HepG2 (cell line): ENCODE results near the gene TGFBR1. TPM values are rescaled to one million over a fixed set of nuclear protein-coding genes. Genes with fewer than 3 reads are reported as not detected.

ENCODE experiments used
- ATAC-seq: fragments of 200-7000 bp; cut with Tn5 transposase; 3 replicates; pipeline ENCODE4 v1.9.1; 2020; ENCODE audit warnings: mild to moderate bottlenecking, moderate library complexity
- BruUV-seq: library from RNA; stranded (reverse); fragments of 400-500 nt; replicated peaks from 2 replicates; lab custom pipeline; 2021; lab: Mats Ljungman, UMichigan
- CTCF ChIA-PET: fragments of 300-600 bp; formaldehyde crosslinking; extraction: SDS; loops from one replicate; lab custom pipeline; 2021; ENCODE audit warnings: low total read pairs, inconsistent platforms, low intra/inter-chr PET ratio; lab: Yijun Ruan, JAX
- POLR2A ChIA-PET: fragments of 350-600 bp; sonication (Branson Sonifier 250); formaldehyde crosslinking; loops from one replicate; lab custom pipeline; 2020; ENCODE audit warnings: antibody characterized with exemption, inconsistent platforms; lab: Yijun Ruan, JAX
- DNase-seq: peaks from one replicate; pipeline ENCODE4 v3.0.0-alpha.2; 2015; ENCODE audit warnings: low spot score
- FAIRE-seq: peaks from 3 replicates; lab custom pipeline; 2011; peaks lifted over from hg19 to GRCh38; lab: Jason Lieb, UNC
- H2AFZ ChIP-seq: one replicate; pipeline ENCODE4 v1.6.1; 2011; ENCODE audit warnings: low read length, inconsistent platforms
- H3K27ac ChIP-seq: fragments of 300-600 bp; 3 replicates; pipeline ENCODE4 v1.8.0; 2011; ENCODE audit warnings: mixed run types, mild to moderate bottlenecking, mixed read lengths, low read length, inconsistent platforms; ENCODE audit not compliant: insufficient read depth; ENCODE audit errors: extremely low read length
- H3K27me3 ChIP-seq, 2 experiments: fragments of 200-600 bp in 1 of 2; 2 replicates in 1 of 2; 3 replicates in 1 of 2; pipeline versions ENCODE4 v1.6.0 to v1.8.0; 2011; ENCODE audit warnings: low read length in 2 of 2, mild to moderate bottlenecking in 2 of 2, moderate library complexity in 2 of 2, inconsistent platforms in 1 of 2; ENCODE audit not compliant: insufficient read depth in 2 of 2, control insufficient read depth in 1 of 2
- H3K36me3 ChIP-seq, 2 experiments: fragments of 200-600 bp in 1 of 2; replicated peaks in 1 of 2; 2 replicates in 1 of 2; 3 replicates in 1 of 2; pipeline versions ENCODE4 v1.5.1 to v1.8.0; 2011; ENCODE audit warnings: low read length in 2 of 2, inconsistent platforms in 1 of 2; ENCODE audit not compliant: insufficient read depth in 2 of 2, control insufficient read depth in 1 of 2
- H3K4me1 ChIP-seq: 2 replicates; pipeline ENCODE4 v1.5.1; 2012; ENCODE audit warnings: low read length, inconsistent platforms; ENCODE audit not compliant: insufficient read depth
- H3K4me2 ChIP-seq: 2 replicates; pipeline ENCODE4 v1.6.0; 2011; ENCODE audit warnings: low read depth, low read length, inconsistent platforms
- H3K4me3 ChIP-seq, 3 experiments: fragments of 200-600 bp in 1 of 3; sonication (generic), shearing (Covaris generic) in 1 of 3; replicated peaks in 1 of 3; 2 replicates each; pipeline ENCODE4 v1.5.1; 2011 to 2016; ENCODE audit warnings: low read length in 3 of 3, inconsistent platforms in 2 of 3, low read depth in 2 of 3, mild to moderate bottlenecking in 2 of 3, control low read depth in 1 of 3, mixed read lengths in 1 of 3; ENCODE audit not compliant: insufficient read depth in 1 of 3
- H3K79me2 ChIP-seq: one replicate; pipeline ENCODE4 v1.6.1; 2011; ENCODE audit warnings: low read length, inconsistent platforms; ENCODE audit not compliant: insufficient read depth
- H3K9ac ChIP-seq: 2 replicates; pipeline ENCODE4 v1.6.0; 2011; ENCODE audit warnings: mild to moderate bottlenecking, low read depth, low read length, inconsistent platforms; ENCODE audit not compliant: insufficient read depth
- H3K9me3 ChIP-seq: 2 replicates; pipeline ENCODE4 v1.5.1; 2012; ENCODE audit warnings: mild to moderate bottlenecking, low read length
- H4K20me1 ChIP-seq: 2 replicates; pipeline ENCODE4 v1.6.0; 2011; ENCODE audit warnings: inconsistent platforms, mild to moderate bottlenecking, low read length, moderate library complexity; ENCODE audit not compliant: insufficient read depth
- BHLHE40 ChIP-seq: IDR thresholded peaks from 2 replicates; pipeline ENCODE4 v1.6.1; 2011; ENCODE audit warnings: low read length, improper control_type of control experiment
- ERF ChIP-seq: IDR thresholded peaks from 2 replicates; pipeline ENCODE4 v1.6.1; 2018; ENCODE audit warnings: missing biosample characterization, missing genetic modification reagents
- HOXD1 ChIP-seq: sonication (generic); formaldehyde crosslinking; IDR thresholded peaks from 2 replicates; pipeline ENCODE4 v1.5.0; 2020; ENCODE audit warnings: missing genetic modification reagents
- KLF6 ChIP-seq: IDR thresholded peaks from 2 replicates; pipeline ENCODE4 v1.8.0; 2016; ENCODE audit warnings: missing biosample characterization, missing genetic modification reagents
- MED8 ChIP-seq: sonication (generic); formaldehyde crosslinking; IDR thresholded peaks from 2 replicates; pipeline ENCODE4 v1.8.1; 2023; ENCODE audit warnings: mild to moderate bottlenecking, missing genetic modification reagents; ENCODE audit not compliant: insufficient replicate concordance
- NFYC ChIP-seq: IDR thresholded peaks from 2 replicates; pipeline ENCODE4 v1.6.1; 2016; ENCODE audit warnings: missing genetic modification reagents, missing compliant biosample characterization
- SKI ChIP-seq: fragments of 450-650 bp; IDR thresholded peaks from one replicate; pipeline ENCODE4 v1.6.1; 2018; ENCODE audit warnings: mild to moderate bottlenecking; ENCODE audit not compliant: partially characterized antibody
- U2AF1 ChIP-seq: fragments of 200-400 bp; formaldehyde crosslinking; optimal IDR thresholded peaks from 2 replicates; pipeline ENCODE3; 2017; ENCODE audit warnings: mild to moderate bottlenecking, low read depth, low read length
- ZMYM4 ChIP-seq: sonication (generic); formaldehyde crosslinking; IDR thresholded peaks from 2 replicates; pipeline ENCODE4 v1.8.1; 2023; ENCODE audit warnings: mild to moderate bottlenecking, missing genetic modification reagents
- ZNF772 ChIP-seq: sonication (generic); formaldehyde crosslinking; IDR thresholded peaks from 2 replicates; pipeline ENCODE4 v1.5.0; 2020; ENCODE audit warnings: mild to moderate bottlenecking, missing genetic modification reagents
- ZNF781 ChIP-seq: sonication (generic); formaldehyde crosslinking; IDR thresholded peaks from 2 replicates; pipeline ENCODE4 v1.5.1; 2020; ENCODE audit warnings: borderline replicate concordance, mild to moderate bottlenecking, missing genetic modification reagents; ENCODE audit errors: not compliant biosample characterization
- WGBS: methylation state at CpG from one replicate; pipeline ENCODE4 v1.1.6; 2017; ENCODE audit warnings: low lambda C conversion rate; 5-methylcytosine and 5-hydroxymethylcytosine counted together
- in situ Hi-C: cut with HindIII; loops from 2 replicates; pipeline ENCODE4 v1.10.0; 2017; ENCODE audit warnings: low pct_unique_long_range_greater_than_20kb; ENCODE audit not compliant: extremely low pct_ligation_motif_present
- intact Hi-C: fragments of 100-400 bp; cut with micrococcal nuclease; formaldehyde crosslinking; loops from one replicate; pipeline ENCODE4 v1.10.0; 2022; ENCODE audit not compliant: unreplicated experiment
- polyA plus RNA-seq, 8 experiments: library from polyadenylated mRNA; depleted of rRNA in 3 of 8; stranded (reverse) in 7 of 8; unstranded in 1 of 8; fragments of >200 nt; fragmentation: Illumina TruSeq in 4 of 8; extraction: Trizol in 4 of 8; gene quantifications; 2 replicates each; pipeline versions ENCODE4 v1.2.1 to v1.2.3, GENCODE V29; 2011 to 2016; ENCODE audit warnings: low read depth in 4 of 8, missing spikeins in 1 of 8, mixed read lengths in 1 of 8; ENCODE audit not compliant: insufficient read depth in 1 of 8
- total RNA-seq, 5 experiments: library from RNA; depleted of rRNA; stranded (reverse); fragments of >200 nt; fragmentation: Illumina TruSeq; extraction: Trizol; gene quantifications; 2 replicates each; pipeline ENCODE4 v1.2.3, GENCODE V29; 2016; ENCODE audit warnings: low read depth in 1 of 5
- TF ChIP-seq, protein P1 (sequence below): IDR thresholded peaks from 2 replicates; pipeline ENCODE4 v1.6.1; 2016; ENCODE audit warnings: low read depth
- TF ChIP-seq, protein P2 (sequence below): sonication (generic); formaldehyde crosslinking; IDR thresholded peaks from 2 replicates; pipeline ENCODE4 v1.5.1; 2020; ENCODE audit warnings: mild to moderate bottlenecking, missing genetic modification reagents, moderate library complexity
- TF ChIP-seq, protein P3 (sequence below): sonication (generic); formaldehyde crosslinking; IDR thresholded peaks from 2 replicates; pipeline ENCODE4 v1.4.0; 2020; ENCODE audit warnings: missing genetic modification reagents, mild to moderate bottlenecking, borderline replicate concordance

TGFBR1 gene
- total and polyA plus RNA-seq, 2 of the 13 experiments (the other 11 are each of a cell fraction or from before 2014, with no cell fraction given): 16.8 to 23.9 TPM

DNA sequence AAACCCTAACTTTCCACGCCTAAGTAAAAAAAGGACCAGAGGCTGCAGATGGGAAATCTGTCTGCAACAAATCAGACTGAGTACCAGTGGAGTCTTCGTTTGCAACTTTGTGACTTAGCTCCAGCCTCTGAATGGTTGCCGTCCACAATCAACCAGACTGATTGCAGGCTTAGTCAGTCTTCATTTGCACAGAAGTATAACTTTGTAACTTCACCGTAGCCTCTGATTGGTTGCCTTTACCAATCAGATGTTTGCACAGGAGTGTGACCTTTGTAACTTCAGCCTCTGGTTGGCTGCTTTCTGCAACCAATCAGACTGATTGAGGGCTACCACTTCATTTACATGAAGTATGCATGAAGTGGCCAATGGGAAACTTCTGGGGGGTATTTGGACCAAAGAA, 53.7 kb downstream of the TGFBR1 start:
- H2AFZ ChIP-seq: no peak overlapping the region
- H4K20me1 ChIP-seq: no peaks in the 10 kb centered on the region
- H3K4me3 ChIP-seq: no peak overlapping the region
- peak overlapping the region; percentile 60 for H3K4me2 ChIP-seq
- H3K4me1 ChIP-seq: peaks cover 13% of the 10 kb centered on the region
- POLR2A ChIA-PET: no interaction called here
- in situ Hi-C loops (loop anchor here (25.0 kb wide), 1 partner anchor 1429 kb away; the partner anchor contains the start of gene CAVIN4), intact Hi-C loops (no loop called here)
- H3K9ac ChIP-seq: no peak overlapping the region
- H3K79me2 ChIP-seq: no peaks in the 10 kb centered on the region
- peak; percentile 89 for ATAC-seq
- no peak overlapping the region for H3K27ac ChIP-seq
- no peaks in the 10 kb centered on the region for H3K9me3 ChIP-seq
- no peaks in the 10 kb centered on the region for H3K36me3 ChIP-seq
- 3% methylated on average over 3 of the region's 4 CpGs for WGBS
- no TSS peak for BruUV-seq
- peak; percentile 38 for DNase-seq
- peak; percentile 46 for FAIRE-seq
- no peaks in the 10 kb centered on the region for H3K27me3 ChIP-seq
- CTCF ChIA-PET: no interaction called here
- no peak for TF ChIP-seq SKI
- no peak for TF ChIP-seq ERF (CRISPR knock-in tag)
- TF ChIP-seq ZMYM4: peak; percentile 44; the same call in 1 of the 2 replicates
- TF ChIP-seq MED8 (CRISPR knock-in tag): no peak
- TF ChIP-seq, protein P1, sequence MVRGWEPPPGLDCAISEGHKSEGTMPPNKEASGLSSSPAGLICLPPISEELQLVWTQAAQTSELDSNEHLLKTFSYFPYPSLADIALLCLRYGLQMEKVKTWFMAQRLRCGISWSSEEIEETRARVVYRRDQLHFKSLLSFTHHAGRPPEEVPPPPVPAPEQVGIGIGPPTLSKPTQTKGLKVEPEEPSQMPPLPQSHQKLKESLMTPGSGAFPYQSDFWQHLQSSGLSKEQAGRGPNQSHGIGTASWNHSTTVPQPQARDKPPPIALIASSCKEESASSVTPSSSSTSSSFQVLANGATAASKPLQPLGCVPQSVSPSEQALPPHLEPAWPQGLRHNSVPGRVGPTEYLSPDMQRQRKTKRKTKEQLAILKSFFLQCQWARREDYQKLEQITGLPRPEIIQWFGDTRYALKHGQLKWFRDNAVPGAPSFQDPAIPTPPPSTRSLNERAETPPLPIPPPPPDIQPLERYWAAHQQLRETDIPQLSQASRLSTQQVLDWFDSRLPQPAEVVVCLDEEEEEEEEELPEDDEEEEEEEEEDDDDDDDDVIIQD (CRISPR knock-in tag): 0 out of 2 replicates have a peak, but pooled peaks have one; percentile 30
- TF ChIP-seq U2AF1: no peak
- no peak for TF ChIP-seq KLF6 (CRISPR knock-in tag)
- TF ChIP-seq BHLHE40: no peak
- TF ChIP-seq, protein P2, sequence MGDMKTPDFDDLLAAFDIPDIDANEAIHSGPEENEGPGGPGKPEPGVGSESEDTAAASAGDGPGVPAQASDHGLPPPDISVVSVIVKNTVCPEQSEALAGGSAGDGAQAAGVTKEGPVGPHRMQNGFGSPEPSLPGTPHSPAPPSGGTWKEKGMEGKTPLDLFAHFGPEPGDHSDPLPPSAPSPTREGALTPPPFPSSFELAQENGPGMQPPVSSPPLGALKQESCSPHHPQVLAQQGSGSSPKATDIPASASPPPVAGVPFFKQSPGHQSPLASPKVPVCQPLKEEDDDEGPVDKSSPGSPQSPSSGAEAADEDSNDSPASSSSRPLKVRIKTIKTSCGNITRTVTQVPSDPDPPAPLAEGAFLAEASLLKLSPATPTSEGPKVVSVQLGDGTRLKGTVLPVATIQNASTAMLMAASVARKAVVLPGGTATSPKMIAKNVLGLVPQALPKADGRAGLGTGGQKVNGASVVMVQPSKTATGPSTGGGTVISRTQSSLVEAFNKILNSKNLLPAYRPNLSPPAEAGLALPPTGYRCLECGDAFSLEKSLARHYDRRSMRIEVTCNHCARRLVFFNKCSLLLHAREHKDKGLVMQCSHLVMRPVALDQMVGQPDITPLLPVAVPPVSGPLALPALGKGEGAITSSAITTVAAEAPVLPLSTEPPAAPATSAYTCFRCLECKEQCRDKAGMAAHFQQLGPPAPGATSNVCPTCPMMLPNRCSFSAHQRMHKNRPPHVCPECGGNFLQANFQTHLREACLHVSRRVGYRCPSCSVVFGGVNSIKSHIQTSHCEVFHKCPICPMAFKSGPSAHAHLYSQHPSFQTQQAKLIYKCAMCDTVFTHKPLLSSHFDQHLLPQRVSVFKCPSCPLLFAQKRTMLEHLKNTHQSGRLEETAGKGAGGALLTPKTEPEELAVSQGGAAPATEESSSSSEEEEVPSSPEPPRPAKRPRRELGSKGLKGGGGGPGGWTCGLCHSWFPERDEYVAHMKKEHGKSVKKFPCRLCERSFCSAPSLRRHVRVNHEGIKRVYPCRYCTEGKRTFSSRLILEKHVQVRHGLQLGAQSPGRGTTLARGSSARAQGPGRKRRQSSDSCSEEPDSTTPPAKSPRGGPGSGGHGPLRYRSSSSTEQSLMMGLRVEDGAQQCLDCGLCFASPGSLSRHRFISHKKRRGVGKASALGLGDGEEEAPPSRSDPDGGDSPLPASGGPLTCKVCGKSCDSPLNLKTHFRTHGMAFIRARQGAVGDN: no peak
- TF ChIP-seq, protein P3, sequence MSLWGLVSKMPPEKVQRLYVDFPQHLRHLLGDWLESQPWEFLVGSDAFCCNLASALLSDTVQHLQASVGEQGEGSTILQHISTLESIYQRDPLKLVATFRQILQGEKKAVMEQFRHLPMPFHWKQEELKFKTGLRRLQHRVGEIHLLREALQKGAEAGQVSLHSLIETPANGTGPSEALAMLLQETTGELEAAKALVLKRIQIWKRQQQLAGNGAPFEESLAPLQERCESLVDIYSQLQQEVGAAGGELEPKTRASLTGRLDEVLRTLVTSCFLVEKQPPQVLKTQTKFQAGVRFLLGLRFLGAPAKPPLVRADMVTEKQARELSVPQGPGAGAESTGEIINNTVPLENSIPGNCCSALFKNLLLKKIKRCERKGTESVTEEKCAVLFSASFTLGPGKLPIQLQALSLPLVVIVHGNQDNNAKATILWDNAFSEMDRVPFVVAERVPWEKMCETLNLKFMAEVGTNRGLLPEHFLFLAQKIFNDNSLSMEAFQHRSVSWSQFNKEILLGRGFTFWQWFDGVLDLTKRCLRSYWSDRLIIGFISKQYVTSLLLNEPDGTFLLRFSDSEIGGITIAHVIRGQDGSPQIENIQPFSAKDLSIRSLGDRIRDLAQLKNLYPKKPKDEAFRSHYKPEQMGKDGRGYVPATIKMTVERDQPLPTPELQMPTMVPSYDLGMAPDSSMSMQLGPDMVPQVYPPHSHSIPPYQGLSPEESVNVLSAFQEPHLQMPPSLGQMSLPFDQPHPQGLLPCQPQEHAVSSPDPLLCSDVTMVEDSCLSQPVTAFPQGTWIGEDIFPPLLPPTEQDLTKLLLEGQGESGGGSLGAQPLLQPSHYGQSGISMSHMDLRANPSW (CRISPR knock-in tag): no peak
- no peak for TF ChIP-seq HOXD1 (CRISPR knock-in tag)
- TF ChIP-seq NFYC (CRISPR knock-in tag): peak; percentile 79
- TF ChIP-seq ZNF781 (CRISPR knock-in tag): no peak
- TF ChIP-seq ZNF772 (CRISPR knock-in tag): no peak
